Left ventricle myocardium inferior (tissue), 1 donor: Measurements from ENCODE around the gene PTPRC. TPM values are rescaled to one million over a fixed set of nuclear protein-coding genes. Genes with fewer than 3 reads are reported as not detected.
A peak's percentile ranks its signal among the peaks of the same experiment; 100 is the strongest.

Source experiments
- DNase-seq: peaks from one replicate; pipeline ENCODE4 v3.0.0-alpha.2; 2020
- H3K27ac ChIP-seq: fragments of 200-600 bp; replicated peaks from 2 replicates; pipeline ENCODE4 v1.8.0; 2021
- H3K27me3 ChIP-seq: fragments of 200-600 bp; 2 replicates; pipeline ENCODE4 v1.8.0; 2021; ENCODE audit warnings: low read depth
- H3K36me3 ChIP-seq: fragments of 200-600 bp; 2 replicates; pipeline ENCODE4 v1.8.0; 2021
- H3K4me1 ChIP-seq: fragments of 200-600 bp; 2 replicates; pipeline ENCODE4 v1.8.0; 2021
- H3K4me3 ChIP-seq: fragments of 200-600 bp; 2 replicates; pipeline ENCODE4 v1.8.0; 2021; ENCODE audit warnings: mild to moderate bottlenecking, moderate library complexity
- H3K9me3 ChIP-seq: fragments of 200-600 bp; replicated peaks from 2 replicates; pipeline ENCODE4 v1.8.0; 2021
- CTCF ChIP-seq: fragments of 200-600 bp; IDR thresholded peaks from 2 replicates; pipeline ENCODE4 v1.8.0; 2021; ENCODE audit warnings: antibody characterized with exemption, mild to moderate bottlenecking, borderline replicate concordance
- intact Hi-C: fragments of 100-400 bp; cut with micrococcal nuclease; formaldehyde crosslinking; loops from one replicate; pipeline ENCODE4 v1.11.0; 2022
- total RNA-seq: library from RNA; stranded (reverse); fragmentation: NEBNext Ultra II Directional; extraction: Animal tissue kit (Norgen Biotek cat#: 25700); gene quantifications from one replicate; pipeline ENCODE4 v1.2.1, GENCODE V29; 2021
- donor health status: DM: no; HTN: yes; CAD: no; lungs with severe emphysema.

PTPRC gene
- total RNA-seq, 1 donor from 2014 or later = 7.5 TPM

- intact Hi-C loops = no loop called here
- no peak overlapping the region for H3K4me3 ChIP-seq
- no peaks in the 10 kb centered on the region for H3K36me3 ChIP-seq
- H3K4me1 ChIP-seq = no peaks in the 10 kb centered on the region
- DNase-seq = no peak
- no peaks in the 10 kb centered on the region for H3K9me3 ChIP-seq
- H3K27me3 ChIP-seq = no peaks in the 10 kb centered on the region
- no peak overlapping the region for H3K27ac ChIP-seq
- no peak for TF ChIP-seq CTCF
These were observed 1.7 kb upstream of the PTPRC start for GRCh38 chr1:198637157-198637556.

- Histone ChIP-seq H3K36me3 (no peaks in the 10 kb centered on the region), H3K4me1 (no peaks in the 10 kb centered on the region), H3K4me3 (no peak overlapping the region), H3K27ac (no peak overlapping the region), H3K9me3 (no peaks in the 10 kb centered on the region), H3K27me3 (no peaks in the 10 kb centered on the region)
- intact Hi-C loops = no loop called here
- no peak for DNase-seq
- no peak for TF ChIP-seq CTCF
These were observed 863 bp upstream of the PTPRC start for GRCh38 chr1:198637916-198638437.

- Histone ChIP-seq H3K4me1 (no peaks in the 10 kb centered on the region), H3K27me3 (no peaks in the 10 kb centered on the region), H3K4me3 (no peak overlapping the region), H3K36me3 (no peaks in the 10 kb centered on the region), H3K27ac (no peak overlapping the region), H3K9me3 (no peaks in the 10 kb centered on the region)
- no peak for TF ChIP-seq CTCF
- intact Hi-C loops = no loop called here
- no peak for DNase-seq
These were observed 399 bp upstream of the PTPRC start for GRCh38 chr1:198638441-198638840.

DNA sequence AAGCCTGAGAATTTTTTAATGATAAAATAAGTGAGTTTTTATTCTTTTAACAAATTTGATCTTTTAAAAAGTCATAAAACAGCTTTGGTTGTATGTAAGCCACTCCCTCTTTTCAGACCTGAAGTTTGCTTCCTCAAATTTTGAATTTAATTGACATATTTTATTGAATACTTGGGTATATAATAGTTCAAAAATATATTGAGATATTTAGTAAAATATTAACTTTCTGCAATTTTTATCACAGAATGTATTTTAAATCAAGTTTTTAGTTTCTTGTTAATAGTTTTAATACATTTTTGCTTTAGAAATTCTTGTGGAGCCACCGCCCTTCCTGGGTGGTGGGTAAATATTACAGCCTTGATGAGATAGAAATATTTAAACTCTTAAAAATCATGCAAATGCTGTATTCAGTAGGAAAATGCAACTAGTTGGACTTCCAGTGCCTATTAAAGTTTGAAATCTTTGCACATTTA is 867 bp downstream of the PTPRC start:
- peak overlapping the region; percentile 32 for H3K4me3 ChIP-seq
- no peaks in the 10 kb centered on the region for H3K4me1 ChIP-seq
- intact Hi-C loops = no loop called here
- H3K36me3 ChIP-seq = no peaks in the 10 kb centered on the region
- no peak for DNase-seq
- no peak for TF ChIP-seq CTCF
- no peaks in the 10 kb centered on the region for H3K27me3 ChIP-seq
- peak overlapping the region; percentile 29 for H3K27ac ChIP-seq
- H3K9me3 ChIP-seq = no peaks in the 10 kb centered on the region

GRCh38 chr1:198640174-198640573 is 1.3 kb downstream of the PTPRC start:
- H3K27ac ChIP-seq = no peak overlapping the region
- intact Hi-C loops = no loop called here
- DNase-seq = no peak

More at GRCh38 chr1:198640174-198640573, 1.3 kb downstream of the PTPRC start:
- Histone ChIP-seq H3K4me1 (no peaks in the 10 kb centered on the region), H3K36me3 (no peaks in the 10 kb centered on the region), H3K9me3 (no peaks in the 10 kb centered on the region), H3K27me3 (no peaks in the 10 kb centered on the region), H3K4me3 (peak overlapping the region; percentile 32)
- no peak for TF ChIP-seq CTCF
